Cerebellar cortex (tissue), 1 donor: ENCODE measurements around the gene CLEC10A.
"Not testable (repeated sequence)": the region's sequence is repeated elsewhere in the genome, so short reads cannot be mapped to it uniquely, and the experiment has no call there.

Experiments
- DNase-seq: peaks from one replicate; pipeline ENCODE4 v3.0.0-alpha.2; 2015; ENCODE audit warnings: low spot score

The CLEC10A gene, protein sequence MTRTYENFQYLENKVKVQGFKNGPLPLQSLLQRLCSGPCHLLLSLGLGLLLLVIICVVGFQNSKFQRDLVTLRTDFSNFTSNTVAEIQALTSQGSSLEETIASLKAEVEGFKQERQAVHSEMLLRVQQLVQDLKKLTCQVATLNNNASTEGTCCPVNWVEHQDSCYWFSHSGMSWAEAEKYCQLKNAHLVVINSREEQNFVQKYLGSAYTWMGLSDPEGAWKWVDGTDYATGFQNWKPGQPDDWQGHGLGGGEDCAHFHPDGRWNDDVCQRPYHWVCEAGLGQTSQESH

DNA sequence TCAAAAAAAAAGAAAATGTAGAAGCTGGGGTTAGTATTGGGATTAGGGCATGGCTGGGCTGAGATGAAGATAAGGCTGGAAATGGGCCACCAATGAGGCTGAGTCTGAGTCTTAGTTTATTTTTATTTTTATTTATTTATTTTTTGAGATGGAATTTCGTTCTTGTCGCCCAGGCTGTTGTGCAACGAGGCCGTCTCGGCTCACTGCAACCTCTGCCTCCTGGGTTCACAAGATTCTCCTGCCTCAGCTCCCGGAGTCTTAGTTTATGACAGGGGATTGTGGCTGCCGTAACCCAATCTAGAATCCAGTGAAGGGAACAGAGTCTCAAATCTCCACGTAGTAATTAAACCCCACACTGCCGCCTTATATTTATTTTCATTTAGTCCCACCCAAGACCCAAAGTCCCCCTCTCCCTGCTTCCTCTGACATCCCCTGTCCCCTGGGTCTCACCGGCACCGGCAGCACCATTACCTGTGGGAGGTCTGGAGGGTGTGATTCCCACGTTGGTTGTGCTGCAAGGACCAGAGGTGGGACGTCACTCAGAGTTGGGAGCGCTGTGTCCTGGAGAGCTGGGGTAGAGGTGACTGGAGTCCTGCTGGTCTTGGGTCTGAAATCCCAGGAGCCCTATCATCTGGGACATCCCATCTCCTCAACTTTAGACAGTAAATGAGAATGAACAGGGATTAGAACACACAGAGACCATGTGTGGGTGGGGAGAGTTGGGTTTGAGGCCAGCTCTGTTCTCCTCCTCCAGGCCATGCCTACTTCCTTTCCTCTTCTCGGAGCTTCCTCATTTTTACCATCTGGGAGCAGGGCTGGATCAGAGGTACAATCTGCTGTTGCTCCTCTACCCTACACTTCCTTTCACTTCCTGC is at the start of gene CLEC10A:
TSS of gene CLEC10A (minus strand) at position 671 of the 875 bp plus-strand sequence. CDS start 1,439 bp downstream, outside the sequence.
- no peak for DNase-seq

DNA sequence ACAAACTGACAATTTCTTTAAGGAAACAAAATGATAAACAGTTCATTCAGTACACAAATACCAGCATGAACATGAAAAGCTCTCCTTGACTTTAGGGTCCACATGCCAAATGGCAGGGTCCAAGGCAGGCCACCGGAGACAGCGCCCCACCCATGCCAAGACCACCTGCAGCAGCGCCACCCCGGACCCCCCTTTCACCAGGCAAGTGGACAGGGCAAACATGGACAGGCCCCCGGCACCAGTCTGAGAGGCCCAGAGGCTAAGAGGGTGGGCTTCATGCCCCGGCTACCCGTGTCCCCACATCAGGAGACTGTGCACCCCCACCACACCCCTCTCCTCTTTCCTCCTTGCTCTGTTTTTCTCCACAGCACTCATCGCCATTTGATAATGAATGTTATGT is 49.3 kb upstream of the CLEC10A start:
- no peak for DNase-seq

DNA sequence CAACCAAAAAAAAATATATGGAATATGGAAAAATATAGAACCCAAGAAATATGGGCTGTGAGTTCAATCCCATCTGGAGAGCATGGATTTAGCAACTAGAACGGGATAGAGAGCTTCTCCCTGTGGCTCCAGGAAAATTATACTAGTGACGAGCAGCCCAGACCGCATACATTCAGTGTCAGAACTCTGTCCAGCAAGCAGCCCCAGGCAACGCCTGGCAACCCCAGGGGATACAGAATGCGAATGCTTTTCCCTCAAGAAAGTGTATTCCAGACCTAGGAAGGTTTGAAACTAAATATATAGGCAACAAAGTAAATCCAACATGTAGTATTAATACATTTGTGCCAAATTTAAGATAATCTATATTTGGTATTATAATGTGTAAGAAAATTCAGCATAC is 48.1 kb upstream of the CLEC10A start:
- no peak for DNase-seq

DNA sequence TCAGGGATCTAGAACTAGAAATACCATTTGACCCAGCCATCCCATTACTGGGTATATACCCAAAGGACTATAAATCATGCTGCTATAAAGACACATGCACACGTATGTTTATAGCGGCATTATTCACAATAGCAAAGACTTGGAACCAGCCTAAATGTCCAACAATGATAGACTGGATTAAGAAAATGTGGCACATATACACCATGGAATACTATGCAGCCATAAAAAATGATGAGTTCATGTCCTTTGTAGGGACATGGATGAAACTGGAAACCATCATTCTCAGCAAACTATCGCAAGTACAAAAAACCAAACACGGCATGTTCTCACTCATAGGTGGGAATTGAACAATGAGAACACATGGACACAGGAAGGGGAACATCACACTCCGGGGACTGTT is 47.5 kb upstream of the CLEC10A start:
- not testable (repeated sequence) for DNase-seq

DNA sequence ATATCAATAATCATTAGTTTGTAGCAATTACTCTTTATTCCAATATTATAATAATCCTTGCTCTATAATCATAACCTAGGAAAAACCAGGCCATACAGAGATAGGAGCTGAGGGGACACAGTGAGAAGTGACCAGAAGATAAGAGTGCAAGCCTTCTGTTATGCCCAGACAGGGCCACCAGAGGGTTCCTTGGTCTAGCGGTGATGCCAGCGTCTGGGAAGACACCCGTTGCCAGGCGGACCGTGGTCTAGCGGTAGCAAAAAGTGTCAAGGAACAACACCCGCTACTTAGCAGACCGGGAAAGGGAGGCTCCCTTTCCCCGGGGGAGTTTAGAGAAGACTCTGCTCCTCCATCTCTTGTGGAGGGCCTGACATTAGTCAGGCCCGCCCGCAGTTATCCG is 46.3 kb upstream of the CLEC10A start:
- not testable (repeated sequence) for DNase-seq

DNA sequence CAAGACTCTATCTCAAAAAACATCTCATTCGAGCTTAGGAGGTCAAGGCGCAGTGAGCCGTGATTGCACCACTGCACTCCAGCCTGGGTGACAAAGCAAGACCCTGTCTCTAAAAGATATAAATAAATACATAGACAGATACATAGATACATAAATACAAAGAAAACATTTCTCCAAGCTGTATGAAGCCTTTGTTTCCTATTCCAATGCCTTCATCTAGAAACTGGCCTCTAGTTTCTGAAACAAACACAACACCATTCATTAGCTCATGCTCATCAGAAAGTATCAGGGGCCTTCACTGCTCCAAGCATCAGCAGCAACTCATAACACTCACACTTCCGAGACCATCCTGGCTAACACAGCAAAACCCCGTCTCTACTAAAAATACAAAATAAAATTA is 44.9 kb upstream of the CLEC10A start:
- no peak for DNase-seq

DNA sequence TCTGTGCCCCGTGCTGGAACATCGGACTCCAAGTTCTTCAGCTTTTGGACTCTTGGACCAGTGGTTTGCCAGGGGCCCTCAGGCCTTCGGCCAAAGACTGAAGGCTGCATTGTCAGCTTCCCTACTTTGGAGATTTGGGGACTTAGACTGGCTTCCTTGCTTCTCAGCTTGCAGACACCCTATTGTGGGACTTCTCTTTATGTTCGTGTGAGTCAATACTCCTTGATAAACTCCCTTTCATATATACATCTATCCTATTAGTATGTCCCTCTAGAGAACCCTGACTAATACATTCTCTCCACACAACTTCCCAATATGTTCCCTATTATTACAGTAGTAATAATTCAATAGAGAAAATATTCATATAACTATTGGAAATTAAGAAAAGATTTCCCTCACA is 43.8 kb upstream of the CLEC10A start:
- DNase-seq = no peak

DNA sequence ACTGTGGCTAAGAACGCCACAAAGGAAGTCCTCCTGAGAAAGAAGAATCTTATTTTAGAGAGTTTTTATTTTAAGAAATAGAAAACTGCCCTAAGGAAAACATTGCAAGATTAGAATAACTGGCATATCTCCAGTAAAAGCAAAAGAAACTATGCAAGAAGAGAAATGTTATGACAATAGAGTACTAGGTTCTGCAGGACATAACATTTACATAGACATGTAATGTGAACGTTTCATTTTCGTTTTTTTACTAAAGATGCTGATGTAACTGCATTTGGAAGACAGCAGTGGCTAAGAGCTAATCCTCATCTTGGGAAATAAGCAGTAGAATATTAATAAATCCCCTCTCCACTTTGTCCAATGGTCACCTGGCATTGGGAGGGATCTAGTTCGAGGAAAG is 42.3 kb upstream of the CLEC10A start:
- DNase-seq = no peak

DNA sequence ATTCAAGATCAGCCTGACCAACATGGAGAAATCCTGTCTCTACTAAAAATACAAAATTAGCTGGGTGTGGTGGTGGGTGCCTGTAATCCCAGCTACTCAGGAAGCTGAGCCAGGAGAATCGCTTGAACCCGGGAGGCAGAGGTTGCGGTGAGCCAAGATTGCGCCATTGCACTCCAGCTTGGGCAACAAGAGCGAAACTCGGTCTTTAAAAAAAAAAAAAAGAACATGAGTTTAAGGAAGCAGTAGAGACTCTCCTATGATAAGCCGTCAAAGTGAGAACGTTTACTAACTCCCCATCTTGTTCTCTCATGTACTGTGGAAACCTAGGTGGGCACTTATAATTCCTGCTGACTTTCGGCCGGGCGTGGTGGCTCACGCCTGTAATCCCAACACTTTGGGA is 40.6 kb upstream of the CLEC10A start:
- not testable (repeated sequence) for DNase-seq

DNA sequence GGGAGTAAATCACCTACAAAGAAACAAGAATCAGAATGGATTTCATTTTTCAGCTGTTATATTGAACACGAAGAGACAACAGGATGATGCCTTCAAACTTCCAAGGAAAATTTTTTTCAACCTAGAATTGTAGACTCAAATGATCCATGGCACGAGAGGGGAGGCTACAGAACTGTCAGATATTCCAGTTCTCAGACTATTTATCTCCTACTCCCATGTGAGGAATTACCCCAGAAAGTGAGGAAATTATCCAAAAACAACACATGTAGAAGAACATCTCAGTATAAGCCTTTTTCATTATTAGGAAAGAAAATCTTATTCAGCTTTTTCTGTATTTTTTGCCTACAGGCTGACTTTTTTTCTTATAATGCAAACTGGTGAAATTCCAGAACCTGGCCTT is 40.1 kb upstream of the CLEC10A start:
- DNase-seq = no peak

DNA sequence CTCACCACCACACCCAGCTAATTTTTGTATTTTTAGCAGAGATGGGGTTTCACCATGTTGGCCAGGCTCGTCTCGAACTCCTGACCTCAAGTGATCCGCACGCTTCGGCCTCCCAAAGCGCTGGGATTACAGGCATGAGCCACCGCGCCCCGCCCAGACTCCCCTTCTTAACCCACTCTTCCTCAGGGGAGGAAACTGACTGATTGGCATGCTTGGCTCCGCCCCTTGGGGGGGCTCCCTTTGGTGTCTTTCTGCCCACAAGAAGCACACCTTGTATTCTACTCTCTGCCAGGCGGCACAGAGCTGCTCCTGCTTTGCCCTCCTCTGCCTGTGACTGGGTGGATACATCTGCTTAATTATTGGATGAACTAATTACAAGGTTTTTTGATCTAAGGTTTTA is 39.3 kb upstream of the CLEC10A start:
- DNase-seq = no peak

DNA sequence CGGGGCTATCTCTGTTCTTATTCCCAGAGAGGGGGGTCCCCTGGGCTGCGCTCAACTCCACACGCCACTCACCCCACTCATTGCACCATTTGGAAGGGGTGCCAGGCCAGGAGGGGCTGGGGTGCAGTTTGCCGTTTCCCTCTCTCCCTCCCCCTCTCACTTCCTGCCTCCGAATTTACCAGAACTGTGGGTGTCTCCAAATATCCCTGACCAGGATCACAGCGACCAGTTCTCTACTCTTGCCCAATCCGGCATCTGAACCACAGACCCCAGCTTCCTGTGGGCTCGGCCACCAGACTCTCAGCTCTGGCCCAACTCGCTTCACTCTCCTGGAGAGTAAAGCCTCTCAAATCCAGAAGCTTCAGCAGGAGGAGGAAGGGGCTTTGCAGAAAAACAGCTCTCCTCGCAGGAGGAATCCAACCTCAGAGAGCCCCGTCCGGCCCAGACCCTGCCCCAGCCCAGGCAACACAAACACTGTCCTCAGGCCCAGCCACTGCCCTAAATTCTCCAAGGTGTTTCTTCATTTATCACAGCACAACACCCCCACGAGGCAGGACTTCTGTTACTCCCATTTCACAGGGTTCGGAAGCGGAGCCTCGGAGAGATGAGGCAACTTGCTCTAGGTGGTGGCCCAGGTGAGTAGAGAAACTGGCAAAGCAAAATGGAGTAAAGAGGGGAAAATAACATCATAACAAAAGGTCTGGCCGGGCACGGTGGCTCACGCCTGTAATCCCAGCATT is 35.0 kb upstream of the CLEC10A start:
- DNase-seq = no peak

DNA sequence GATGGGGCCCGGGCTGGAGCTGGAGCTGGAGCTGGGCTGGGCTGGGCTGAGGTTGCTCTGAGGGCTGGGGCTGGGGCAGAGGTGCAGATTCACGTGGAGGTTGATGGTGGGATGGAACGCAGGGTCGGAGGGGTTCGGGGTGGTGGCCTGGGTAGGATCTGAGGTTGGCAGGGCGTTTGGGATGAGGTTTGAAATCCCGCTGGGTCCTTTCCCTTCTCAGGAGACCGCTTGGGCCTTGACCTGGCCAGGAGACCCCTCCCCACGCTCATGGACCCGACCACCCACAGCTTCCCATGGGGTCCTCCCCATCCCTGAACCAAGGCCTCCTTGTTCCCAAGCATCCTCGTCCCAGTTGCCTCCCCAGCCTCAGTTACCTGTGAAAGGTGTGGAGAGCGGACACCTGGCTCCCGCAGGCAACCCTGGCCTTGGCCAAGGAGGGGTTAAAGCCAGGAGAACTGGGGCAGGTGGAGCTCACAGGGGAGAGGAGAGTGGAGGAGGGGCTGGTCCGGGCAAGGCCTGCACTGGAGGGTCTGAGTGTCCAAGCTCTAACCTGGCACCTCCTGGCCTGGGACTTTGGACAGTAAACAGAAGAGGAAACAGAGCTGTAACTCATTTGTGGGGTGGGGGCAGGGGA is 34.3 kb upstream of the CLEC10A start, which contains the start of gene ASGR2:
TSS of gene ASGR2 (minus strand) at position 582 of the 634 bp plus-strand sequence. CDS start 582 bp downstream, outside the sequence.
- DNase-seq = no peak

DNA sequence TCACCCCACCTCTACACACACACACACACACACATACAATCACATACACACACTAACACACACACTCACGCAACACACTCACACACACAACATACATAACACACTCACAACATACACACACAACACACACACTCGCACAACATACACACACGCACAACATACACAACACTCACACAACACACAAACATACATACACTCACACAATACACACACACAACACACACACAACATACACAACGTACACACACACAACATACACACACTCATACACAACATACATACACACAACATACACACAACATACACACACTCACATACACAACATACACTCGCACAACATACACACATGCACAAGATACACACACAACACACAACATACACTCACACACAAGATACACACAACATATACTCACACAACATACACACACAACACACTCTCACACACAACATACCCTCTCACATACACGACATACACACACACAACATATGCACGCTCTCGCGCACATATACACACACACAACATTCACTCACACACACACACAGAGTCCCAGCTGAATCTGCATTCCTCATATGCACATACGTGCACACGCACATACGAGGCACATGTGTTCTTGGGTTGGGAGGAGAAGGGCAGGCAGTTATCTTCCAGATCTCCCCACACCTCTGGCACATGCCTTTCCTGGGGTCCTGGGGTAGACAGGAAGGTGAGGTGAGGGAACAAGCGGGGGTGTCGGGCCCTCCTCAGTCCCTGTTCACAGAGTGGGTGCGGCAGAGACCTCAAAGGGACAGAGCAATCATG is 33.4 kb upstream of the CLEC10A start:
- no peak for DNase-seq

DNA sequence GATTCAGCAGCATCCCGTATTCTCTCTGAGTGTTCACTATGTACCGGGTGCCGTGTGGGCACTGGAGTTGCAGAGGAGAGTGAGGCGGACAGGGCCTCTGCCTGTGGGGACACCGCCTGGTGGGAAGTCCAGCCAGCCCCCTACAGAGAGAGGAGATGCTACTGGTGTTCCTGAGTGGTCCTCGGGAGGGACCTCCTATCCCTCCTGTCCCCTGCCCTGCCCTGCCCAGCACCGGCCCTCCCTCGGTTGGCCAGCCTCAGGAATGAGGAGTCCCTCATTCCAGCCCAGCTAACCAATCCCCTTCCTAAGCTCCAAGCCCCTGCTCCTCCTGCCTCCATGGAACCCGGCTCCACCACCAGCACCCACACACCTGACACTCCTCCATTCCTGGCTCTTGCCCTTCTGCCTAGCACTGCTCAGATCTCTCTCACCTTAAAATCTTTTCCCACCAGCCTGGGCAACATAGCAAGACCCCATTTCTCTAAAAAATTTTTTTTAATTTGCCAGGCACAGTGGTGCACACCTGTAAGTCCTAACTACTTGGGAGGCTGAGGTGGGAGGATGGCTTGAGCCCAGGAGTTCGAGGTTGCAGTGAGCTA is 32.6 kb upstream of the CLEC10A start:
- no peak for DNase-seq

DNA sequence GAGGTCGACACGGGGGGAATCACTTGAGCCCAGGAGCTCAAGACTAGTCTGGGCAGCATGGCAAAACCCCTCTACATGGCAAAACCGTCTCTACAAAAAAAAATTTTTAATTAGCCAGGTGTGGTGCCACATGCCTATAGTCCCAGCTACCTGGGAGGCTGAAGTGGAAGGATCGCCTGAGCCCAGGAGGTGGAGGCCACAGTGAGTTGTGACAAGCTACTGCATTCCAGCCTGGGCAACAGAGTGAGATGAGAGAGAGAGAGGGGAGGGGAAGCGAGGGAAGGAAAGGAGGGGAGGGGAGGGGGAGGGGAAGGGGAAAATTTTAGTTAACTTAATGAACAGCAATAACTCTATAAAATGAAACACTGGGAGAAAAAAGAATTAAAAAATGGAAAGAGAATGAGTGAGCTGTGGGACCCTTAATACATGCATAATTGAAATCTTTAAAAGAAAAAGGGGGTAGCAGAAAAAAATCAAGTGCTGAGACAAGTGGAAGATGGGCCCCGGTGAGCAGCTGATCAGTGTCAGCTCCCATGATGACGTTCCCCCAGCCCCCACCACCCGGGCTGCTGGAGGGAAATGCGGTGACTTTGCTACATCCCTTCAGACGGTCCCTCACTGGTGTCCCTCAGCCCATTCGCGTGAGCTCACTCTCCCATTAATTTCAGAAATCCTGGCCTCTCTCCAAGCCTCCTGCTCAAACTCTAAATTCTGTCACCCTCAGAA is 31.9 kb upstream of the CLEC10A start:
- DNase-seq = no peak

DNA sequence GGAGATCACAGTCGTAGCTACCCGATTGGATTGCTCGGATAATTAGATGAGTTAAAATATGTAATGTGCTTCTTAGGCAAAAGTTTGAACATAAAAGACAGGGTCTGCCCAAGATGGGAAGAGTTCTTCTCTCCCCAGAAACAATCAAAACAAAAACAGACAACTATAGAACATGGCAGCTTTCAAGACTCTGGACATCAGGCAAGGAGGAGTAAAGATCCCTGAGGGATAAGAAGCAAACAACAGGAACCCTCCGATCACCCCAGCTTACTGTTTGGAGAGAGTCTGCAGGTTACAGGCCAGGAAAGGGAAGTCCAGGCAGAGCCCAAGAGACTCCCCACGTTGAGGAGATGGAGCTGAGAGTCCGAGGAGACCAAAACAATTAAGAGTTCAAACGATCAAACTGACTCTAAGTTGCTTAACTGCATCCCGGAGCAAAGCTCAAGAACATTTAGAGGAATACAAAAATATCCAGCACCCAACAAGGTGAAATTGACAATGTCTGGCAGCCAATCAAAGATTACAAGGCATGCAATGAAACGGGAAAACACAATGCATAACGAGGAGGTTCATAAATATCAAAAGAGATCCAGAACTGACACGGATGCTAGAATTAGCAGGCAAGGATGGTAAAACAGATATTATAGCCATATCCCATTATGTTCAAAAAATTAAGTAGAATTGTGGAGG is 30.7 kb upstream of the CLEC10A start:
- DNase-seq = no peak

DNA sequence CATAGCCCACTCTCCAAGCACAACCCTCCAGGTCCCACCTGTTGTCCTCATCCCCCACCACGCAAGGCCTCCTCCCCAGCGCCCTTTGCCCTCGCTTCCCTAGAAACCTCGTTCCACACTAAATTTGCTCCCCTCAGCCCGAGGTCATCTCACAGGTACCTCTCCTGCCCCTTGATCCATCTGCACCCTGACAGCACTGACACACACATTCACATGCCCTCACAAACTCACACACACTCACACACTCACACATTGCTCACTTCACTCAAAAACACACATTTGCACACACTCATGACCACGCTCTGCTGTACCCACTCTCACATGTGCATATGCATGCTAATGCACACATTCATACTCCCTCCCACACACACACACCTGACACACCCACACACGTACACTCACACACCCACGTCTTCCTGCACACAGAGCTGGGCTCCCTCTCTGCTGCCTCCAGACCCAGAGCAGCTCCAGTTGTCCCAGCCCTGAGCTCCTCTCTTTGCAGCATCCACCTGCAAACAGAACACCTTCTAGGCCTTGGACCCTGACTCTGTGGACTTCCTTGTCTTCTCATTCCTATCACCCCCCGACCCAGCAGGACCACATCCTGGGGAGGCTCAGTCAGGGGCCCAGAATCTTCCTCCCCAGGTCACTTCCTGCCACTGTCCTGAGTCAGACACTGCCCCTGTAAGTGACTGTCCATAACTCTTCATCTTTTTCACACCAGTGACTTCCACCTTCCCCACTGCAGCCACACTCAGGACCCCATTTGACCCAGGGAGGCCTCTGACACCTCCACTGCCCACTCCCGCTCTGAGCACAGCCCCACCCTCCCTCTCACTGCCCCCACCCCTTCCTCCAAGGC is 29.6 kb upstream of the CLEC10A start:
- no peak for DNase-seq

DNA sequence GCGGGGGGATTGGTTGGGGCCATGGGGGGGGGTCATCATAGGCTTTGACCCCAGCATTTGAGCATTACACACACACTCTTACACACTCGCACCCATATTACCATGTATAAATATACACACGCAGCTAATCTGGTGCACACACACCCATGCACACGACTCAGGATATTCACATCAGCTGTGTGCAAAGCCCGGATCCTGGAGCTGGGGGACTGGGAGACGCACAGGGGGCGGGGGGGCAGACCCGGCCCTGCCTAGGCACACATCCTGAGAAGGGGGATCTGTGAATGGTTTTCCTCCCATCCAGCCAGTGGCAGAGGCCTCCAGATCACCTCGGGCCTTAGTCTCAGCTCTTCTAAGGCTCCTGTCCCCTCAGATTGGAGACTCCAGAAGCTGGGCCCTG is 28.9 kb upstream of the CLEC10A start:
- no peak for DNase-seq
